GM21423 (cell line): ENCODE data around the gene CHCHD10.

Source experiments
- ATAC-seq: cut with Tn5 transposase; IDR thresholded peaks from one replicate; pipeline ENCODE4 v1.9.1; 2021; ENCODE audit warnings: mild to moderate bottlenecking, moderate library complexity; ENCODE audit not compliant: unreplicated experiment

Gene CHCHD10

DNA sequence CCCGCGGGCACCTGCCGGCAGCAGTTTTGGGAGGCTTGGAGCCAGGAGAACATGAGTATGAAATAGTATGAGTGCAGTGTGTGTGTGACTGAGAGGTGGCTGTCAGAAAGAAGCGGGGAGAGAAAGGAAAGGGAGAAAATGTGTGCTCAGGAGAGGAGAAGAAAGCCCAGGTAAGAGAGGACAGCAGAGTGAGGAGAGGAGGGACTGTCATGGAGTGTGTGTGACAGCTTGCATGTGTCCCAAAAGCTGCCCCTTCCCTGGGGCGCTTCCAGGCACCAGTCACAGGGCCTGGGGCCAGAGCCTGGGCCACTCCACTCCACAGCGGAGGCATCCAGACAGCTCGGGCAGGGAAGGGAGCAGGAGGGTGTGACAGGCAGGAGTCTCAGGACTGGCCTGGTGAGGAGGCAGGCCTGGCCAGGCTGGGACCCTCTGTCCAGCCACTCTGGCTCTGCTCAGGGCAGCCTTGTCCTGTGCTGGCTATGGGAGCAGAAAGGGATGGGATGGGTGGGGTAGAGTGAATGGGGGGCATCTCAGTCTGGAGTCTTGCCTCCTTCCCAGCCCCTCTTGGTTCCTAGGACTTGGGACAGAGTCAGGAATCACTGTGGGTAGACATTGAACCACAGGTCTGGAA lies 5.8 kb upstream of the CHCHD10 start:
- ATAC-seq, result no peak

DNA sequence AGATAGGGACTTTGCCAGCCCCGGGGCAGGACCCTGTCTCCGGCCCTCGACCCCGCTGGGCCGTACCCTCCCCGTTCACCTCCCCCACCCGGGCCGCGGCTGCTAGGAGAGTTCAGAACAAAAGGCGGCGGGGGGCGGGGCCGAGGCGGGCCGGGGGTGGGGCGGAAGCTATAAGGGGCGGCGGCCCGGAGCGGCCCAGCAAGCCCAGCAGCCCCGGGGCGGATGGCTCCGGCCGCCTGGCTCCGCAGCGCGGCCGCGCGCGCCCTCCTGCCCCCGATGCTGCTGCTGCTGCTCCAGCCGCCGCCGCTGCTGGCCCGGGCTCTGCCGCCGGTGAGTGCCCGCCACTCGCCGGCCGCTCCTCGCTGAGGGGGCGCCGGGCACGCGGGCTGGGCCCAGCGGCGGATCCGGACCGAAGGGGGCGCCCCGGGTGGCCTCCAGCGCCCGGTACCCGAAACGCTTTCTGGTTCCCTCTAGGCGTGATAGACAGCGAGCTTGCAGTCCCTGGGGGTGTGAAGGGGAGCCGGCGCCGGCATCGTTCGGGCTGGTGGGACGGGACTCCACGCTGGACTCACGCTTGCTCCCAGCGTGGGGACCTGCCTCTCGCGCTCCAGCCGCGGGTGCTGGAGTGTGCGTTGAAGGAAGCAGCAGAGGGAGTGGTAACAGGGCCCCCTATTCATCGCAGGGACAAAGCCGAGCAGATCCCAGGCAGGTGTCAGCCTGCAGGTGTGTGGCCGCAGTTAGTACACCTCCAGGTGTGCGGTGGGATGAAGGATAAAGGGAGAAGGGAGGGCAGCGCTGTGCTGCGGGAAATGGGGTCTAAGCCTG lies 5.1 kb upstream of the CHCHD10 start, which contains the start of gene MMP11:
Gene MMP11, plus strand, starts transcription at position 201 of the 825 bp plus-strand sequence. Its CDS starts 22 bp downstream, at position 223.
- no peak for ATAC-seq

DNA sequence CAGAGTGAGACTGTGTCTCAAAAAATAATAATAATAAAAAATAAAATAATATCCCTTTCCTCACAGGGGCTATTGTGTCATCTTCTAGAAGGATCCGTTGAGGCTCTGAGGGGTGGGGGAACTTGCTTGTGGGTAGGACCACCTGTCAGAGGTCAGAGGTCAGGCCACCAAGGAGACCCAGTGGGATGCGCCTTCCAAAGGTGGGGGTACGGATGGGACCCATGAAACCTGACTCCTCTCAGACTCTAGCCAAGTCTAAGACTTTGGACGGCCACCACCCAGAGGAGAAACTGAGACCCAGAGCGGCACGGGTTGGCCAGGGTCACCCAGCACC lies 4.5 kb upstream of the CHCHD10 start:
- no peak for ATAC-seq

DNA sequence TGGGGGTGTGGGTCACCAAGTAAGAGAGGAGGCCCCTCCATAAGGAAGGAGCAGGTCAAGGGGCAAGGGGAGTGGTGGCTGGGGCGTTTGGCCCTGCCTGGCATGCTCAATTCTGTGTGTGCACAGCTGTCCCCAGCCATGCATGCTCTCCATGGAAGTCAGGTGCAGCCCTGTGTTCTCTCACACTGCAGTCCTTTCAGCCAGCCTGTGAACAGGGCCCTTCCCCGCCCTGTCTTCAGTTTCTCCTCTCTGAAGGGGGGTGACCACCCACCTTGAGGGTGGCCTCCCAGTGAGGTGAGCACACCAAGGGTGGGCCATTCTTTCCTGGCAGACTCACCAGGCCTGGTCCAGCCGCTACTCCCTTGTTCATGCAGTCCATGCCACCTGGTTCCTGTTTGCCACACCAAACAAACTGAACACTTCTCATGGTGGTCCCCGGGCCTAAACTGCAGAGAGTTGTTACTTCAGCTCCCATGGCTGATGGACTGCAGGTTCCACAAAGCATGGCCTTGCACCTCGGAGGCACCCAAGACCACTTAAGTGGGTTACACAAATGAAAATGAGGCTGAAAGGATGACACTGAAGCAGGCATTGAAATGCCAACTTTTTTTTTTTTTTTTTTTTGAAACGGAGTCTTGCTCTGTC lies 1.7 kb upstream of the CHCHD10 start:
- ATAC-seq, result no peak

DNA sequence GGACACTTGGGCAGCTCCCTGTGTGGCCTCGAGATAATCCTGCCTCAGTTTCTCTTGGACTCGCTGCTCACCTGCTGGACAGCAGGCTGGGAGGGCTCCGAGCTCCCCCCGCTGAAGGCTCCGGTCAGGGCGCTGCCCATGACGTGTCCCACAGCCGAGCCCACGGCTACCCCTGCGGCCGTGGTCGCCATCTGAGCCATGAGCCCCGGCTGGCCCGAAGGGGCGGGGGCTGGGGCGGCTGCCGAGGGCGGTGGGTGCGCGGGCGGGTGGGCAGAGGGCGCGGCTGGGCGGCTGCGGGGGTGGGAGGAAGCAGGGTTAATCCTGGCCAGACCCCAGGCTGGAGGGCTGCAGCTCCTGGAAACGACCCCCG lies 484 bp downstream of the CHCHD10 start:
- ATAC-seq, result no peak

DNA sequence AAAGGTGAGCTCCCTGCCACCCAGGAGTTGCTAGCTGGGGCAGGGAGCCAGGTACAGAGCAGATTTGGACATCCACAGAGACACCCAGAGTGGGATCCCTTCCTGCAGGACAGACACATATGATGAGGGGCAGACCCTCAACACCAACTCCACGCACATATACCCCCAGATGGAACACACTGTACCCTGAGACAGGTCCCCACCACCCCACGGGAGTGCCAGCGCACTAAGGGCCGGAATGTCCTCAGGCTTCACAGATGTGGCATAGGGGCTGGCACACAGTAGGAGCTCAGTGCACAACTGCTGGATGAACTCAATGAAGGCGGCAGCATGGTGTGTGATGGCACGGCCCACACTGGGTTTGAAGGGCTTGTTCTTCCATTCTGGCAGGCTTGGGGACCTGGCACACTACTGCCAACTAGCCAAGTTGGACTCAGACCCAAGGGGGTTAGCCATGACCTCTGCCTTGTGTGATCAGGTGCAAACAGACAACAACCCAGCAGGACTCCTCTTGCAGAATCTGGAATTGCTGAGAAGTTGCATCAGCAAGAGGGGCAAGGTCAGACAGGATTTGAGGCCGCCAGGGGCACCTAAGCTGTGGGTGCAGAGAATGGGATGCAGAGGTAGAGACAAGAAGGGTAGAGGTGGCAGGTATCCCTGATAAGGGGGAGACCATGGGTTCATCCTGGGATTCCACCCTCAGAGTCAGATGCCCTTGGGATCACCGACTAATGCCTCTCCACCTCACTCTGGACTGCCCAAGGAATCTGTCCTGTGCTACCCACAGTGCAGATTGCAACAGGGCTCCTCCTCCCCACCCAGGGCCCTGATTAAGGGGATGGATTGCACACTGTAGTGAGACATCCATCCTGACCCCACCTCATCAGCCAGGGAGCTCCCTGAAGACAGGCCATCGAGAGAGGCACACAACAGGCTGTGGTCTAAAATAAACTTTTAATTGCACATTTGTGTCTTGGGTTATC lies 2.6 kb downstream of the CHCHD10 start:
- ATAC-seq, result no peak

DNA sequence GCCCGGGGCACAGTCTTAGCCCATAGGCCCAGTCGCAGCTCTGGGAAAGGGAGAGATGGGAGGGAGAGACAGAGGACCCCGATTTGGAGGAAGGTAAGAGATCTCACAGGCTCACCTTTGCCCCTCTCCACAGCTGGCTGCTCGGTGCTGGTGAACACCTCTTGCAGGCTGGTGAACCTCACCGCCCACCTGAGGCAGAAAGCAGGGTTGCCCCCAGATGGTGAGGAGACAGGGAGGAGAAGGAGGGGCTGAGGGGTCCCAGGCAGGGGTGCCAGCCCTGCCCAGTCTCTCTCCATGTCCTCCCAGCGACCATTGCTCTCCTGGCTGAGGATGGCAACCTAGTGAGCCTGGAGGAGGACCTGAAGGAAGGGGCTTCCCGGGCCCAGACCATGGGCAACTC lies 3.8 kb downstream of the CHCHD10 start:
- ATAC-seq, result no peak

DNA sequence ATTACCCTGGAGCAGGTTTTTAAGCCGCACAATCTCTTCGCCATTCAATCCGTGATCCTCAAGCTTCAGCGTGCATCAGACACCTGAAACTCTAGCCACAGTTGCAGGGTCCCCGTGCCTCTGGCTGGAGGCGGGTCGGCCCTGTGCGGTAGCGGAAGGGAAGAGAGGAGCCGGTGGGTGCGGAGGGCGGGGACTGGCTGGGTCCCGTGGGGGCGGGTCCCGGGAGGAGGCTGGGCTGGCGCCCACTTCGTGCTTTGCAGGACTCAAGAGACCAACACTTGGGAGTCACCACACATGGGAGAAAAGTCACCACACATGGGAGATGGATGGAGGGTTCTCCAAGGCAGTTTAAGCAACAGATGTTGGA lies 4.2 kb downstream of the CHCHD10 start:
- no peak for ATAC-seq

DNA sequence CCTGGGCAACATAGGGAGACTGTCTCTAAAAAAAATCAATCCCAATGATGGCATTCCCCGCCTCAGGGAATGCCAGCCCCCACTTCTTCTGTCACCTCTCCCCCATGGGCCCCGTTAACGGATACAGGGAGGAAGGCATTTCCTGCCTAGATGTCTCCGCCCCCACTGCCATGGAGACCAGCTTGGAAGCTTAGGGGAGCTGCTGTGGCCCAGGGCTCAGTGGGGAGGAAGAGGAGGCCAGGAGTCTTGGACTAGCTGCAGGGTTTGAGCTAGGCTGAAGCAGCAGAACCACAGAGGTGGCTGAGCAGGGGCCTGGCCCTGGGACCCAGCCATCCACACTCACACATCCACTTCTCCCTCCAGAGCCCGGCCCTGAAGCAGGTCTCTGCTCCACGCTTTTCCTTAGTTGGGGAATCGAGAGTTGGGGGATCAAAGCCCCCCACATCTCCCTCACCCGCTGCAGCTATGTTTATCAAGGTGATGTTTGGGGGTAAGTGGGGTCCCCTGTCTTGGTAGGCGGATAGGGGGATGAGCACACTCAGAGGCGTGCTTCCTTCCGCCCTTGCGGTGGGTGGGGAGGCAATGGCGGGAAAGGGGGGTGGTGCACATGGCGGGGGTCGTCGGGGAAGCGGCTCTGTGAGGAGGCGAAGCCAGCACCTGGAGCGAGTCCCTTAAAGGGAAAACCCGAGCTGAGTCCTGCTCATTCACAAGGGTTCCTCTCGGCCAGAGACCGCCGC lies 4.8 kb downstream of the CHCHD10 start, which contains the start of gene C22orf15:
Gene C22orf15, plus strand, starts transcription at position 149 of the 737 bp plus-strand sequence. Its CDS starts 317 bp downstream, at position 466.
- no peak for ATAC-seq

DNA sequence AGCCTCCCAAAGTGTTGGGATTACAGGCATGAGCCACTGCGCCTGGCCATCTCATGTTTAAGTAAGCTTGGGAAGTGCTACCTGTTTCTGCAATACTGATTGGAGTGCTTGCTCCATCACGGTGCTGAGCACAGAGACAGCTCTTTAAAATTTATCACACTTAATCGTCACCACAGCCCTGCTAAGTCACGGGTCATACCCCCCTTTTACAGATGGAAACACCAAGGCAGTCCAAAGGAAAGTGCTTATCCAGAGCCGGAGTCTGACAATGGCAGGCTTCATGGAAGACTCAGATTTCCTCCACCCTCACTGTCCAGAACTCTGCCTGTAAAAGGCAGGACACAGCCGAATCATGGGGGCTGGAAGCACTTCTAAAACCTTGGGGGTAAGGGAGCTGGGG lies 7.7 kb downstream of the CHCHD10 start:
- no peak for ATAC-seq

DNA sequence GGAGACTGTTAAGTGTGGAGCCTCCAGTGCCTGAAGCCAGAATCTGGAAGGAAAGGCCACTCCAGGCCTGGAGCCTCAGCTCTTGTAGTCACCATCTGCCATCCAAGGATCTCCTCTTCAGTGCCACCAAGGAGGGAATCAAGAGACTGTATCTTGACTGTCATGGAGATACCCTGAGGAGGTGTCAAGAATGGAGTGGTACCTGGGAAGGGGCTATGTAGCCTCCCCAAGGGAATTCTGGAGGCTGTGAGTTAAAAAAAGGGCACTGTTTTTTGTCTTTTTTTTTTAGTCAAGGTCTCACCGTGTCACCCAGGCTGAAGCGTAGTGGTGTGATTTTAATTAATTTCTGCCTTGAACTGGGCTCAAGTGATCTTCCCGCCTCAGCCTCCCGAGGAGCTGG lies 8.2 kb downstream of the CHCHD10 start:
- ATAC-seq, result no peak

DNA sequence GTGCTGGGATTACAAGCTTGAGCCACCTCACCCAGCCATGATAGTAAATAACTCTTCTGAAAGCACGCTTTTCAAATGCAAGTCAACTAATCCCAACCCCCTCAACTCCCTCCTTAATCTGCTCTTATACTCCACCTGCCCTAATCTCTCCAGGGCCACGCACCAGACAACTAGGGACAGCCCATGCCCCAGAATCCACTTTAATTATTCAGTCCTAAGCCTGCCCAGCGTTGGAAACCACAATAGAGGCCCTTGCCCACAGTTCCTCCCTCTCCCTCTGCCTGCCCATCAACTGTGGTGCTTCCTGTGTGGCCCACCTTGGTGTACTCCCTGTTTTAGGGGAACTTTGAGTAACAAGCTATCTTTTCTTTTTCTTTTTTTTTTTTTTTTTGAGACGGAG lies 10.9 kb downstream of the CHCHD10 start:
- ATAC-seq, result no peak

DNA sequence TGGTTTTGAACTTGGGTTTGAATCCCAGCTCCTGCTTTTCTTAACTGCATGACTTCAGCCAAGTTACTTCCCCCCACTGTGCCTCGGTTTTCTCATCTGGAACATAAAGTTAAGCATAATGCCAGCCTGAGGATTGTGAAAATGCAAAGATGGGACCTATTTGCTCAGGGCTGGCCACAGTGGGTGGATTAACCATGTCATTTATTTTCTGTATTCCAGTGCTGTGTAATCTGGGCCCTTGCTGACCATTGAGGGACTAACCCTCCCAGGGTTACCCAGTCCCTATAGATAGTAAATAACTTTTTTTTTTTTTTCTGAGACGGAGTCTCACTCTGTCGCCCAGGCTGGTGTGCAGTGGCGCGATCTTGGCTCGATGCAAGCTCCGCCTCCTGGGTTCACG lies 12.1 kb downstream of the CHCHD10 start:
- ATAC-seq, result no peak

DNA sequence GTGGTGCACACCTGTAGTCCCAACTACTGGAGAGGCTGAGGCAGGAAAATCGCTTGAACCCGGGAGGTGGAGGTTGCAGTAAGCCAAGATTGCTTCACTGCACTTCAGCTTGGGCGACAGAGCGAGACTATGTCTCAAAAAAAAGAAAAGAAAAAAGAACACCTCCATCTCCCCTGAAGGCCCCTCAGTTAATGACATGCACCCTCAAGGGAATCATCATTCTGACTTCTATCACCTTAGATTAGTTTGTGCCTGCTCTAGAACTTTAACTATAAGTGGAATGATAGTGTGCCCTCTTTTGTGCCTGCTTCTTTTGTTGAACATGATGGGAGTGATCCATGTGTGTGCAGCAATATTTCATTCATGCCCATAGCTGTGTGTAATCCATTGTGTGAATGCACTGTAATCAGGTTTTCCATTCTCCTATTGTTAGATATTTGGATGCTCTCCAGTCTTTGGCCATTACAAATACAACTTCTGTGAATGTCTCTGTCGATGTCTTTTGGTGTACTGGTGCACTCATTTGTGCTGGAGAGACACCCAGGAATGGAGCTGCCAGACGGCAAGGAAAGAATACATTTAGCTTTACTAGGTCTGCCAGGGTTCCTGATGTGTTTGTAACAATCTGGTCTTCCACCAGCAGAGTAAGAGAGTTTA lies 12.7 kb downstream of the CHCHD10 start:
- ATAC-seq, result no peak

DNA sequence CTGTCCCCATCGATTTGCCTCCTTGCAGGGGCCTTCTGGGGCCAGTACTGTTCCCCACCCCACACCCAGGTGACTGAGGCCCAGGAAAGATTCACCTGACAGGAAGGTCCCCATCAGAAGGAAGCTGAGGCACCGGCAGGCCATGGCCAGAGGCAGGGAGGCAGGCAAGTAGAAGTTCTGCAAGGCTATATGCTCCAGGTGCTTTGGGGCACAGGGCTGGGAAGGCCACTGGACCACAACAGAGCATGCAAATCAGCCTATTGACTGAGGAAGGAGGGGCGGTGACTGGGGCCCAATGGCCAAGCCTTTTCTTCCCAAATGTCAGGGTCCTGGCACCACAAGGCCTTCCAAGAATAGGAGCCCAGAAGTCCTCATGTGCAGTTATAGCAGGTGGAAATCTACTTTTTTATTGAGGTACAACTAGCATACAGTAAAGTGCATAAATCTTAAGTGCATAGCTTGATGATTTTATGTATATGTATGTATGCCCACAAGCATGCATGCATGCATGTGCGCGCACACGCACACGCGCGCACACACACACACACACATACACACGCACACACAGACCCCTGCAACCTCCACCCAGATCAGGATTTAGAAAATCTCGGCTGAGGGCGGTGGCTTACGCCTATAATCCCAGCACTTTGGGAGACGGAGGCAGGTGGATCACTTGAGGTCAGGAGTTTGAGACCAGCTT lies 13.4 kb downstream of the CHCHD10 start, which contains the start of gene VPREB3:
Gene VPREB3, minus strand, starts transcription at position 206 of the 700 bp plus-strand sequence. Its CDS starts 62 bp downstream, at position 144.
- no peak for ATAC-seq

DNA sequence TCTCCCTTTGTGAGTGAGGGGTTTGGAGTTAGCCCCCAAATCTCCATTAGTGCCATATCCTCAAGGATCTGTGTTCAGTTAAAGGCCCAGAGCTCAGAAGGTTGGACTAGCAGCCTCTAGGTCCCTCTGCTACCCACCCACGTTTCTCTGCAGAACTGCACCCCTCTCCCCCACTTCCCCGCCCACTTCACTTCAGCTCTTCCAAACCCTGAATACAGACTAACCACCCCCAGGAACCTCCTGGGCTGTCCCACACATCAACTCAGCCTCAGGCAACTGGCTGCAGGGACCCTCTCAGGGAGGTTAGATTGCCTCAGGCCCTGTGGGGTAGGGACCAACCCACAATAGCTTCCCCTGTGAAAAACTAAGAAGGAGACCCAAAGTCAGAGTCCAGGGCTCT lies 14.4 kb downstream of the CHCHD10 start:
- no peak for ATAC-seq

DNA sequence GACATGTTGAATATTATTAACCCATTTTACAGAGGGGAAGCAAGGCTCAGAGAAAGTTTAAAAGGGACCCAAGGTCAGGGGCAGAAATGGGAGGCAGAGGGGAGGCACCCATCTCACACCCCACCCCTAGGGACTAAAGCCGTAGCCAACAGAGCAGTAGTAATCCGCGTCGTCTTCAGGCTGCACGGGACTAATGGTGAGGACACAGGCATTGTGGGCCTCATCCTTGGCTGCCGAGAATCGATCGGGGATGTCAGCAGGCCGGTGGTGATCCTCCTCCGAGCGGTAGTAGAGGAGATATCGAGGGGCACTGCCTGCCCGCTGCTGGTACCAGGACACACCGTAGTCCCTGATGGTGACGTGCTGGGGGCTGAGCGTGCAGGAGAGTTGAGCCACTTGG lies 15.0 kb downstream of the CHCHD10 start:
- no peak for ATAC-seq

DNA sequence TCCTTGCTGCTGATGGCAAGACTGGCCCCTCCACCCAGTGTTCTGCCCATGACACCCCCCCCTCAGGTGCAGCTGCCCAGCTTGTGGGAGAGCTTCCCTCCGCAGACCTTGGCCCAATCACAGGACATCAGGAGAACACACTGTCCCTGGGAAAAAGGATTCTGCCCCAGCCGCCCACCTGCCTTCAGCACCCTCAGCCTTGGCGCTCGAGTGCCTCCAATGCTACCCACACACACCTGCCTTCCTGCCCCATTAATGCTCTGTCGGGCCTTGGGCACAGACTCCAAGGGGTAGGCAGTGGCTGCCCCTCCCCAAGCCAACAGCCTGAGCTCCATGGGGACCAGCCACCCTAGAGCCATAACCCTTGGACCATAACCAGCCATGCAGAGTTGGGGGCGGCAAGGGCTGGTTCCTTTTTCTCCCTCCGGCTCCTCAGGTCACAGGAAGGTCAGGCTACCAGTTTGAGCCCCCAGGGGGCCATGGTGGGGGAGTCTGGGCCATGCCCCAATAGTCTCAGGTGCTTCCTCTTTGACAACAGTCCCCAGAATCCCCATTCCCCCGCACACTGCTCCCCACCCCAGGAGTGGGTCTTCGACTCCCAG lies 15.6 kb downstream of the CHCHD10 start:
- no peak for ATAC-seq
